Astrocyte (in vitro differentiated cells and primary cell): ENCODE measurements around the gene DPH1. TPM values are rescaled to one million over a fixed set of nuclear protein-coding genes. Genes with fewer than 3 reads are reported as not detected.

Experiments used
- DNase-seq: peaks from one replicate; pipeline ENCODE4 v3.0.0-alpha.2; 2010; ENCODE audit warnings: low read depth
- FAIRE-seq: peaks from 2 replicates; lab custom pipeline; 2011; peaks lifted over from hg19 to GRCh38; lab: Jason Lieb, UNC
- H2AFZ ChIP-seq: 2 replicates; pipeline ENCODE4 v1.6.0; 2012; ENCODE audit warnings: low read depth, low read length, inconsistent platforms
- H3K27ac ChIP-seq: 2 replicates; pipeline ENCODE4 v1.5.1; 2011; ENCODE audit warnings: low read depth, low read length, inconsistent platforms
- H3K27me3 ChIP-seq: 2 replicates; pipeline ENCODE4 v1.6.0; 2011; ENCODE audit warnings: low read length, inconsistent platforms; ENCODE audit not compliant: insufficient read depth
- H3K36me3 ChIP-seq: 2 replicates; pipeline ENCODE4 v1.5.1; 2011; ENCODE audit warnings: low read length, inconsistent platforms; ENCODE audit not compliant: insufficient read depth
- H3K4me1 ChIP-seq: 2 replicates; pipeline ENCODE4 v1.5.1; 2011; ENCODE audit warnings: low read length, inconsistent platforms; ENCODE audit not compliant: insufficient read depth
- H3K4me2 ChIP-seq: 2 replicates; pipeline ENCODE4 v1.6.0; 2012; ENCODE audit warnings: low read length, inconsistent platforms
- H3K4me3 ChIP-seq: 2 replicates; pipeline ENCODE4 v1.5.1; 2011; ENCODE audit warnings: low read depth, mild to moderate bottlenecking, low read length, inconsistent platforms; ENCODE audit not compliant: insufficient read depth
- H3K79me2 ChIP-seq: 2 replicates; pipeline ENCODE4 v1.6.0; 2012; ENCODE audit warnings: mild to moderate bottlenecking, low read length, inconsistent platforms; ENCODE audit not compliant: insufficient read depth
- H3K9ac ChIP-seq: 2 replicates; pipeline ENCODE4 v1.6.0; 2012; ENCODE audit warnings: mild to moderate bottlenecking, low read length, inconsistent platforms
- H3K9me3 ChIP-seq: 2 replicates; pipeline ENCODE4 v1.5.1; 2012; ENCODE audit warnings: low read depth, mild to moderate bottlenecking, low read length, inconsistent platforms; ENCODE audit not compliant: insufficient read depth
- H4K20me1 ChIP-seq: 2 replicates; pipeline ENCODE4 v1.6.0; 2012; ENCODE audit warnings: low read length, inconsistent platforms; ENCODE audit not compliant: insufficient read depth
- H3K27ac Mint-ChIP-seq: one replicate; pipeline ENCODE4 v1.8.0; 2021; ENCODE audit warnings: mild to moderate bottlenecking, mixed read lengths; ENCODE audit not compliant: unreplicated experiment
- H3K27me3 Mint-ChIP-seq: one replicate; pipeline ENCODE4 v1.8.0; 2021; ENCODE audit warnings: low read depth, mixed read lengths; ENCODE audit not compliant: unreplicated experiment
- H3K36me3 Mint-ChIP-seq: one replicate; pipeline ENCODE4 v1.8.0; 2021; ENCODE audit warnings: low read depth, mixed read lengths; ENCODE audit not compliant: unreplicated experiment
- H3K4me1 Mint-ChIP-seq: one replicate; pipeline ENCODE4 v1.8.0; 2021; ENCODE audit warnings: low read depth, mixed read lengths; ENCODE audit not compliant: unreplicated experiment
- H3K4me3 Mint-ChIP-seq: one replicate; pipeline ENCODE4 v1.8.0; 2021; ENCODE audit warnings: mild to moderate bottlenecking, moderate library complexity, mixed read lengths; ENCODE audit not compliant: unreplicated experiment
- H3K9me3 Mint-ChIP-seq: one replicate; pipeline ENCODE4 v1.8.0; 2021; ENCODE audit warnings: mild to moderate bottlenecking, mixed read lengths; ENCODE audit not compliant: unreplicated experiment
- EZH2 ChIP-seq: IDR thresholded peaks from 2 replicates; pipeline ENCODE4 v1.6.1; 2012; ENCODE audit warnings: mild to moderate bottlenecking, low read length, inconsistent platforms; ENCODE audit not compliant: insufficient read depth
- total RNA-seq: library from RNA; stranded (reverse); gene quantifications from 2 replicates; pipeline ENCODE4 v1.2.1, GENCODE V29; 2021
- TF ChIP-seq, protein P1 (sequence below): IDR thresholded peaks from 2 replicates; pipeline ENCODE4 v1.5.1; 2011; ENCODE audit warnings: low read depth, mild to moderate bottlenecking, inconsistent platforms, low read length, moderate library complexity; ENCODE audit not compliant: insufficient read depth

DPH1 gene
- total RNA-seq, 1 donor from 2014 or later: 25.8 TPM

DNA sequence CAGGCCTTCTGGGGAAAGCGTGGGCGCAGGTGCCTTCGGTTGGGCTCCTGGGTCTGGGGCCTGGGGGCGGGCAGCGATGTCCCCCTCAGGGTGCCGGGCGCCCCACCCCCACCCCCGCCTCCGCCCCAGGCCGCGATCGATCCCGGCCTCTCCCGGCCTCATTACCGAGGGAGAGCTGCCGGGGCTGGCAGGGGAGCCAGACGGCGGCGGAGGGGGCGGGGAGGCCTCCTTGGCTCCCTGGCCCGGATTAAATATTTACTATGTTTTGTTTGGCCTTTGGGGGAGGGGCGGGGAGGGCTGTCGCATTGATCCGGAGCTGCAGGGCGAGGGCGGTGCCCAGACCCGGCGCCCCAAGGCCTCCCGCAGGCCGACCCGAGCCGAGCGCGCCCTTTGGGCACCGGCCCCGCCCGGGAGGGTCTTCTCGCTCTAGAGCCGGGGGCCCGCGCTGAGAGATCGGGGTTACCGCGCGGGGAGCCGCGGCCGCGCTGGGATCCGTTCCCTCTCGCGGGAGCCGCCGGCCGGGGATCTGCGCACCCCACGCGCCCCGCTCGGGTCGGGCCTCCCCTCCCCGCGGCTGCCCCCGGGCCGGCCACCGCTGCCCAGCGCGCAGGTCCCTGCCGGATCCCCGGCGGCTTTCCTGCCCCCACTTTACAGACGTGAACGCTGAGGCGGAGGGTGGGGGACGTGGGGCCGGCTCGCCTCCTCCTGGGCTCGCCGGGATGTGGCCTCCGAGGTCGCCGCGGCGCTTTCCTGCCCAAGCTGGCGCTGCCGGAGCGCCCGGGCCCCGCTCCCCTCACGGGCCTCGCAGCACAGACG is 31.8 kb upstream of the DPH1 start:
- H3K4me3 Mint-ChIP-seq: no peak overlapping the region
- peaks cover 5% of the 10 kb centered on the region for H3K9me3 Mint-ChIP-seq
- H3K27me3 ChIP-seq: no peaks in the 10 kb centered on the region
- H3K4me2 ChIP-seq: peak overlapping the region; percentile 75
- H3K27ac ChIP-seq: no peak overlapping the region
- no peak overlapping the region for H3K27ac Mint-ChIP-seq
- DNase-seq (no peak), FAIRE-seq (no peak)
- H3K4me1 ChIP-seq: peaks cover 9% of the 10 kb centered on the region
- no peaks in the 10 kb centered on the region for H3K36me3 ChIP-seq
- H3K4me1 Mint-ChIP-seq: peaks cover 15% of the 10 kb centered on the region
- no peaks in the 10 kb centered on the region for H3K79me2 ChIP-seq
- H3K27me3 Mint-ChIP-seq: peaks cover 16% of the 10 kb centered on the region
- H4K20me1 ChIP-seq: no peaks in the 10 kb centered on the region
- peak overlapping the region; percentile 63 for H2AFZ ChIP-seq
- peak overlapping the region; percentile 23 for H3K4me3 ChIP-seq
- H3K9me3 ChIP-seq: no peaks in the 10 kb centered on the region
- H3K9ac ChIP-seq: no peak overlapping the region
- no peaks in the 10 kb centered on the region for H3K36me3 Mint-ChIP-seq
- peak; percentile 31 for TF ChIP-seq EZH2
- TF ChIP-seq, protein P1, sequence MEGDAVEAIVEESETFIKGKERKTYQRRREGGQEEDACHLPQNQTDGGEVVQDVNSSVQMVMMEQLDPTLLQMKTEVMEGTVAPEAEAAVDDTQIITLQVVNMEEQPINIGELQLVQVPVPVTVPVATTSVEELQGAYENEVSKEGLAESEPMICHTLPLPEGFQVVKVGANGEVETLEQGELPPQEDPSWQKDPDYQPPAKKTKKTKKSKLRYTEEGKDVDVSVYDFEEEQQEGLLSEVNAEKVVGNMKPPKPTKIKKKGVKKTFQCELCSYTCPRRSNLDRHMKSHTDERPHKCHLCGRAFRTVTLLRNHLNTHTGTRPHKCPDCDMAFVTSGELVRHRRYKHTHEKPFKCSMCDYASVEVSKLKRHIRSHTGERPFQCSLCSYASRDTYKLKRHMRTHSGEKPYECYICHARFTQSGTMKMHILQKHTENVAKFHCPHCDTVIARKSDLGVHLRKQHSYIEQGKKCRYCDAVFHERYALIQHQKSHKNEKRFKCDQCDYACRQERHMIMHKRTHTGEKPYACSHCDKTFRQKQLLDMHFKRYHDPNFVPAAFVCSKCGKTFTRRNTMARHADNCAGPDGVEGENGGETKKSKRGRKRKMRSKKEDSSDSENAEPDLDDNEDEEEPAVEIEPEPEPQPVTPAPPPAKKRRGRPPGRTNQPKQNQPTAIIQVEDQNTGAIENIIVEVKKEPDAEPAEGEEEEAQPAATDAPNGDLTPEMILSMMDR: no peak

DNA sequence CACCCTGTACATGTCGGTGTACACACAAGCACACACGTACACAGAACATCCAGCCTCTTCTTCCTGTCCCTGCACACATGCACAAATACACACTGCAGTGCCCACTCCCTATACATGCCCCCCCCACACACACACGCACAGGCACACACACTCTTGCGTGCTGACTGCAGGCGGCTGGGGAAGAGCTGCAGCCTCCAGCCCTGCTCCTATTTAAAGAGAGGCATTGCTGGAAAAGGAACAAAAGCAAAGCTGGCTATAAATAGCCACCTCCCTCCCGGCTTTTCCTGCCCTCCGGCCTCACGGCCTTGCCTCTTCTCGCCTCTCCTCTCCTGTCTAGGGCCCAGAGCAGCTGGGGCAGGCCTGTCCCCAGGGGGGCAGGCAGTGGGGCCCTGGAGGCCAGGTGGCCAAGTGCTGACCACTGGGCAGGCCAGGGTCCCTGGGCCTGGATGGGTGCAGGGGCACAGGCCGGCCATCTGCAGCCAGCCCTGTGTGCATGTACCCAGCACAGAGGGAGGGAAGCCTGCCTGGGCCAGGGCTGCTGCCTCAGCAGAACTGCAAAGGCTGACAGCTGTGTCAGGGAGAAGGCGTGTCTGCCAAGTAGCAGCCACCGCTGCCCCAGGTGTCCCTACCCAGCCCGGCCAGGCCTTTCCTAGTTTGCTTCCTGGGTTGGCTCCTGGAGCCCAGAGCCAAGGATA is 30.2 kb upstream of the DPH1 start:
- peak overlapping the region; percentile 59 for H3K27ac Mint-ChIP-seq
- H3K9me3 Mint-ChIP-seq: peaks cover 5% of the 10 kb centered on the region
- H3K36me3 Mint-ChIP-seq: no peaks in the 10 kb centered on the region
- H3K9me3 ChIP-seq: no peaks in the 10 kb centered on the region
- no peak overlapping the region for H3K9ac ChIP-seq
- H3K4me3 ChIP-seq: no peak overlapping the region
- no peaks in the 10 kb centered on the region for H3K36me3 ChIP-seq
- no peak for DNase-seq
- H3K4me3 Mint-ChIP-seq: peak overlapping the region; percentile 52
- peaks cover 10% of the 10 kb centered on the region for H3K27me3 Mint-ChIP-seq
- TF ChIP-seq EZH2: no peak
- TF ChIP-seq, protein P1: no peak
- H3K27ac ChIP-seq: no peak overlapping the region
- H4K20me1 ChIP-seq: no peaks in the 10 kb centered on the region
- H3K4me2 ChIP-seq: peak overlapping the region; percentile 60
- H3K4me1 Mint-ChIP-seq: peaks cover 15% of the 10 kb centered on the region
- peak overlapping the region; percentile 19 for H2AFZ ChIP-seq
- FAIRE-seq: no peak
- H3K4me1 ChIP-seq: peaks cover 9% of the 10 kb centered on the region
- no peaks in the 10 kb centered on the region for H3K79me2 ChIP-seq
- no peaks in the 10 kb centered on the region for H3K27me3 ChIP-seq
